Middle frontal gyrus (tissue), 1 donor: Measurements from ENCODE around the gene CBX2.

Experiments
- DNase-seq: peaks from one replicate; pipeline ENCODE4 v3.0.0-alpha.2; 2015; ENCODE audit warnings: low spot score; ENCODE audit errors: extremely low spot score

Gene CBX2

DNA sequence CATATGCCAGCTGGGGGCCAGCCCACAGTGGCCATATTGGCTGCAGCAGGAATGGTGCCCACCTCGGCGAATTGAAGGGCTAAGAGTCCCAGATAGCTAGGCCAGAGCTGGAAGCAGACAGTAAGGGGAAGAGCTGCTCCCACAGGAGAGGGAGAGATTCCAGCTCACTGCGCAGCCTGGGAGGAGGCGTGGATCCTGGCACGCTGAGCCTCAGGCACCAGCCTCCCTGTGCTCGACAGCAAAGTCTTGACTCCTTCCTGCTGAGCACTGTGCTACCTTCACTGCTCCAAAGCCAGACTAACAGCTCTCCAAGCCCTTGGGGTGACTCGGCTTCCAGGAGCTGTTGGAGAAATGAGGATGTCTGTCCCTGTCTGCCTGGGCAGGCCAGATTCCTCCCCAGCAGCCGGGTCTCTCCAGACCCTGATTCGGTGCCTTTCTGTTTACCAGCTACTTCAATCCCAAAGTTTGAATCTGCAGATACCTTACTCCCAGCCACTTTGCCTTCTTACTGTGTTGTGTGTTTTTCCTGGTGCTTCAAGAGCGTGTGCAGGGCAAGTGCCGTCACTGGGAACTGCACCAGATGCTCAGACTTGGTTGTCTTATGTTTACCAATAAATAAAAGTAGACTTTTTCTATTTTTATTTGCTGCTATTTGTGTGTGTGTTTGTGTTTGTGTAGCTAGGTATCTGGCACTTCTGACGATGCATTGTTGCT is 9.1 kb downstream of the CBX2 start:
- DNase-seq: no peak

DNA sequence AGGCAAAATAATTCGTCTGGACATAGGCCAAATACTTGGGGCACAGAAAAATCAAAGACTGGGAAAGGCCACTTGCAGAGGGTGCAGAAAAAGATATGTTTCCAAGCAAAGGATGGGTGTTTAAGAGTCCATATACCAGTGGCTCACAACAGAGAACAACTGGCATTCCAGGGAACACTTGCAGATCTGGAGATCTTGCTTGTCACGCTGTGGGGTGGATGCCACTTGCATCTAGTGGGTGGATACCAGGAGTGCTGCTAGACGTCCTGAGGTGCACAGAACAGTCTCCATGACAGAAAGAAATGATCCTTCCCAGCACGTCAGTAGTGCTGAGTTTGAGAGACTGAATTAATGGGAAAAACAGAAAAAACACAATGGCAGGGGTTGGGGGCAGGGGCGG is 10.5 kb downstream of the CBX2 start:
- no peak for DNase-seq

- DNase-seq: no peak
These were observed 11.3 kb downstream of the CBX2 start for GRCh38 chr17:79788989-79789942.

GRCh38 chr17:79789943-79790804 is 12.2 kb downstream of the CBX2 start:
- no peak for DNase-seq

- no peak for DNase-seq
These were observed 13.1 kb downstream of the CBX2 start for GRCh38 chr17:79790805-79791734.

- DNase-seq: no peak
These were observed 13.8 kb downstream of the CBX2 start for GRCh38 chr17:79791735-79792161.

- DNase-seq: no peak
These were observed 14.5 kb downstream of the CBX2 start for GRCh38 chr17:79792341-79792871.

DNA sequence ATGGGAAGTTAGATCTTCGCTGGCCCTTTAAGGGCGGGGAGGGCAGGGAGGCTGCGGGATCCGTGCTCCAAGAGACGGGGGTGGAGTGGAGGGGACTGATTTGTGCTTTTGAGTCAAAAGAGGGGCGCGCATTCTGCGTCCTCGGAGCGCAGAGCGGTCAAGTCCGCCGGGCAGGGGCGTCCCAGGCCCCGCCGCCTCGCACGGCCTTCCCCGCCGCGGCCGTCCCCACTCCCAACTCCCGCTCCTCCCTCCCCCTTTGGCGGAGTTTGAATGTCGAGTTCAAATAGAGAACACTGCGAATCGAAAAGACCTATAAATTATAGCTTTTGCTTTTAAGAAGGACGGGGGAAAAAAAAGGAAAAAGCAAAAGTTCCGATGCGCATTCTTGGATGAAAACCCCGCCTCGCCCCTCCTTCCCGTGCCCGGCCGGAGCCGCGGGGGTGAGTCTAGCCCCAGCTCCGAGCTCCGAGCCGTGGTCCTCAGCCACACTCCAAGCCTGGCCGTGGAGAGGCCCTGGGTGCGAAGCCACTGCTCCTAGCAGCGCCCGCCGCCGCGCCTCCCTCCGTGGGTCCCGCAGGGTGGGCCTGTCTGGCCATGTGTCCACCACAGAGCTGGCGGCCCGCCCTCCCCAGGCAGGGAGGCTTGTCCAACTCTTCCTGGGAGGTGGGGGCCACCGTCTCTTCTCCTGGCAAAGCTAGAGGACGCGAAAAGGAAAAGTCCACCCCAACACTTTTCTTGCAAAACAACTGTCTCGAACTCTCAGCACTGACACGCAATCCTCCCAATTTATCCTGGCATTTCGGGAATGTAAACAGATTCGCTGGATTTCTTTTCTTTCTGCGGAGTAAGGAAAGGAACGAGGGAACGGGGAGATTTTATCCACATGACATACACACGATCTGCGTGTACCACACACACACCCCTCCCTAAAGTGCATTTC is 15.3 kb downstream of the CBX2 start:
- DNase-seq: no peak

GRCh38 chr17:79793924-79794304 is 16.0 kb downstream of the CBX2 start:
- no peak for DNase-seq

GRCh38 chr17:79794659-79795511 is 16.9 kb downstream of the CBX2 start:
- no peak for DNase-seq

DNA sequence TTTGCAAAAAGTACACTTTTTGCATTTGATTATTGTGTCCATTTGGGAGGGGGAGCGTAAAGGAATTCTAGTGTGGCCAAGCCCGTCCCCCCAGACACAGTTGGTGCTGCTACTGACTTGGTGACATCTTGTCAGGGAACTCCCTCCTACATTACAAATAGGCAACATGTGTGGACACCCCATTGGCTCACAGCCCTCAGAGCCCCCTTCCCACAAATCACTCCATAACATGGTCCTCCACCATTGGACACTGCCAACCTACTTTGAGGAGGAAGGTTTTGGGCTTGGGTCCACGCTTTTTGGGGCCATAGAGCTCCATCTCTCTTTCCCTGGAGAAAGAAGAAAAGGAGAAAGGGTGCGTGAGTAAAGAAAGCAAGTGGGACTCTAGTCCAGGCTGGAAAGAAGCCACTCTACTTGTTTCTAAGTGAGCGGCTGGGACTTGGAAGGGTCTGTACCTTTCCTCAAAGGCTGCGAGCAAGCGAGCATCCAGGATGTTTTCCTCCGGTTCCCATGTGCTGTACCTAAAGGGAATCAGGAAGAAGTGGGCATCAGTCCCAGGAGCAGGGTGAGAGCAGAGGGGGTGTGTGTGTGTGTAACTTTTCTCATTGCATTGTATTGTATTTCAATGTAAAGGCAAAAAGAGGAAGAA is 18.0 kb downstream of the CBX2 start:
- no peak for DNase-seq

- no peak for DNase-seq
These were observed 18.5 kb downstream of the CBX2 start for GRCh38 chr17:79796444-79796762.

DNA sequence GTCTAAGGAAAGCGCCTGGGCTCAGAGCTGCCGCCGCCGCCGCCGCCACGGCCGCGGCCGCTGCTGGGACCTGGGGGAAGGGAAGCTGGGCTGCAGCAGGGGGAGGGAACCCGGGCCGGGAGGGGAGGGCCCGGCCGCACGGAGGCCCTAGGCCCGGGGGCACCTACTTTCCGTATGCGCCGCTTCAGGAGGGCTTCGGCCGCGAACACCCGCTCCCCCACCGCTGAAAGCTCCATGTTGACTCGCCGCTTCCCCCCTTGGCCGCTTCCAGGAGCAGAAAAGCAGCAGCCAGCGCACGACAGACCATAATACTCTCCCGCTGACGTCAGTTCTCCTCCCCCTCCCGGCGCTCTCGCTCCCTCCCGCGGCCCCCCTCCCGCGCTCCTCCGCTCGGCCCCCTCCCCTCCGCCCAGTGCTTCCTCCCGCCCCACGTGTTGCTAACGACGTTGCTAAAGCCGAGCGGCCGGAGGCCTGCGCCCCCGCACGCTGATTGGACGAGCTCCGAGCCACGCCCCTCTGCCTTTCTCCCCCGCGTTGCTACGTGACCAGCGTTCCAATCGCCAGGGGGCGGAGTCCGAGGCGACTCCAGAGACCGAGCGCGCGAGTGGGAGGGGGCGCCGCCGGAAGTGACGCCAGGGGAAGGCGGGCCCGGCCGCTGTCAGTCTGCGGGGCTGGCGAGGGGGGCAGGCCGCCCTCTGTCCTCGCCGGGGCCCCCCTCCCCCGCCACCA is 19.0 kb downstream of the CBX2 start, which contains the start of gene CBX8:
Gene CBX8, minus strand, starts transcription at position 315 of the 729 bp plus-strand sequence. Its CDS starts 79 bp downstream, at position 236.
- peak; percentile 96 for DNase-seq

DNA sequence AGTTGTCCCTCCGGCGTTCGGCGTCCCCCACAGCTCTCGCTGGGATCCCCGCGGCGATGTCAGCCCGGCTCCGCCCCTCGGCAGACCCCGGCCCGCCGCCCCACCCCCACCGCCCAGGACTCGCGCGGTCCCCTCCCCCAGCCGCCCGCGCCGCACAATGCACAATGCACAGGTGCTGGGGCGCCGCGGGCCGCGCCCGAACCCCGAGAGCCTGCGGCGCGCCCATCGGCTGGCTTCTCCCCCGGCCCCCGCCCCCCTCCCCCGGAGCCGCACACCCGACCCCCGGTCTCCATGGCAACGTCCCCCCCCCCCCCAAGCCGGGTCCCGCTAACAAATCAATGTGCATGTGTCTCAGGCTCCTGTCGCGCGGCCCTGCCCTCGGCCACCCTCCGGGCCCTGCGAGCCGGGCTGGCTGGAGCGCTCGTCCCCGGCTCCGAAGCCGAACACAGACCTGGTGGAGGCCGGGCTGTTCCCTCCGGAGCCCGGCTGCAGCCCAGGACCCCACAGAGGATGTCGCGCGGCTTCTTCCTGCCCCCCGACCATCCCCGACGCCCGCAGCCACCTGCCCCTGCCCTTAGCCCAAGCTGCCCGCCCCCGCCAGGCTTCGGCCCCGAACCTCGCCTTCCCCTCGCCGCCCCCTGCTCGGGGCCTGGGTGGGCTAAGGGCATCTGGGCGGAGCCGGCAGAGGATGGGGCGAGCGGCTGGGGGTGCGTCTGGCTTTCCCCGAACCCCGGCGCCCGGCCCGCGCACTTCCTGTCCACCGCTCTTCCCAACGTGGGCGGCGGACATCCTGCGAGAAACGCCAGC is 19.7 kb downstream of the CBX2 start:
- DNase-seq: no peak

GRCh38 chr17:79798299-79799173 is 20.6 kb downstream of the CBX2 start:
- DNase-seq: no peak
